ENCODE data around the gene PCDHGA11. TPM values are rescaled to one million over a fixed set of nuclear protein-coding genes. Genes with fewer than 3 reads are reported as not detected.

Gene PCDHGA11
- polyA plus RNA-seq, 4 donors, result 0.81 to 1.0 TPM; not detected in 2

DNA sequence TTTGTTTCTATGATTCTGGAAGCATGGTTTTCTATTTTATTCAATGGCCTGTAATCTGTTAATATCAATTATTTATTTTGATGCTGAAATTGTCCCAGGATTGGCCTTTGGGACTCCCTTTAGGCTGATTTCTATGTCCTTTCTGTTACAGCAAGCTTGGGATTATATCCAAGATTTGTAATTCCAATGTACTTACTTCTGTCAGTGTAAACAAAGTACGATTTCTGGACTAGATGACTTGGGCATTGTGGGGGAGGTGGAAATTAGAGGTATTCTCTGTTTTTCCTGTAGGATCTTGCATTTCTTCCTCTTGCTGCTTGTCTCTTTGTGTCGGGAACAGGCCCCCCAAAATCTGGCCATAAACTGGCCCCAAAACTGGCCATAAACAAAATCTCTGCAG, 13.2 kb downstream of the PCDHGA11 start:
- 64 to 75% (median 71%) methylated on average over 2 of the region's 2 CpGs for WGBS, 3 donors

DNA sequence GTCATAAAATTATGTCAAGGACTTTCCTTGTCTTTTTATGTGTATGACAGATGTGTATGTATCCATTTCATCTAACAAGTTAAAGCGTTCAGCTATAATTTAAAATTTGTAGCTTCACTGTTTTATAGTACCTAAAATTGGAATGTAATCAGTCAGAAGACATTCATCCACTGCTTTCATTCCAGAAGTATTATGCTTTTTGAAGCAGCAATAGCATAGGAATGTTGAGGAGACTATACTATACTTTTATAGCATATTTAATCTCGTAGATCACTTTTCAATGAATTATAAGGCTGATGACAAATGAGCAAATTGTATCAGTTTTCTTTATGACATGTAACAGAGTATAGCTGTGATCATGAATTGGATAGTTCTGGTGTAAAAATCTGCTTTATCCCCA, 16.4 kb downstream of the PCDHGA11 start:
- no peak overlapping the region for H3K27ac ChIP-seq (ENCODE audit: low read depth in 1 of 3, low read length in 2 of 3)
- H3K4me3 ChIP-seq (ENCODE audit: low read depth in 1 of 3, low read length in 3 of 3), result no peak overlapping the region
- H3K36me3 ChIP-seq (ENCODE audit: control insufficient read depth in 3 of 3, insufficient read depth in 2 of 3, low read depth in 1 of 3, low read length in 3 of 3), result no peaks in the 10 kb centered on the region
- peaks cover 0 to 6% (median 2%) of the 10 kb centered on the region in 3 donors for H3K27me3 ChIP-seq (ENCODE audit: control insufficient read depth in 3 of 3, insufficient read depth in 3 of 3, low read length in 3 of 3)
- no peak for FAIRE-seq
- peaks cover 0 to 53% of the 10 kb centered on the region in 2 donors for H3K9me3 ChIP-seq (ENCODE audit: control insufficient read depth in 2 of 2, insufficient read depth in 1 of 2, low read depth in 1 of 2, low read length in 1 of 2)
- 85 to 87% (median 87%) methylated on average over 2 of the region's 2 CpGs for WGBS, 3 donors
- DNase-seq, result no peak
- H3K4me1 ChIP-seq (ENCODE audit: control insufficient read depth in 3 of 3, insufficient read depth in 2 of 3, low read depth in 1 of 3, low read length in 2 of 3), result no peaks in the 10 kb centered on the region

More for the DNA sequence above, 13.2 kb downstream of the PCDHGA11 start:
- no peak for FAIRE-seq
- Histone ChIP-seq H3K4me3 (ENCODE audit: low read depth in 1 of 3, low read length in 3 of 3) (no peak overlapping the region), H3K4me1 (ENCODE audit: control insufficient read depth in 3 of 3, insufficient read depth in 2 of 3, low read depth in 1 of 3, low read length in 2 of 3) (no peaks in the 10 kb centered on the region), H3K27ac (ENCODE audit: low read depth in 1 of 3, low read length in 2 of 3) (no peak overlapping the region), H3K9me3 (ENCODE audit: control insufficient read depth in 2 of 2, insufficient read depth in 1 of 2, low read depth in 1 of 2, low read length in 1 of 2) (peaks cover 0 to 45% of the 10 kb centered on the region in 2 donors), H3K36me3 (ENCODE audit: control insufficient read depth in 3 of 3, insufficient read depth in 2 of 3, low read depth in 1 of 3, low read length in 3 of 3) (no peaks in the 10 kb centered on the region), H3K27me3 (ENCODE audit: control insufficient read depth in 3 of 3, insufficient read depth in 3 of 3, low read length in 3 of 3) (peaks cover 0 to 26% (median 8%) of the 10 kb centered on the region in 3 donors)
- no peak for DNase-seq

DNA sequence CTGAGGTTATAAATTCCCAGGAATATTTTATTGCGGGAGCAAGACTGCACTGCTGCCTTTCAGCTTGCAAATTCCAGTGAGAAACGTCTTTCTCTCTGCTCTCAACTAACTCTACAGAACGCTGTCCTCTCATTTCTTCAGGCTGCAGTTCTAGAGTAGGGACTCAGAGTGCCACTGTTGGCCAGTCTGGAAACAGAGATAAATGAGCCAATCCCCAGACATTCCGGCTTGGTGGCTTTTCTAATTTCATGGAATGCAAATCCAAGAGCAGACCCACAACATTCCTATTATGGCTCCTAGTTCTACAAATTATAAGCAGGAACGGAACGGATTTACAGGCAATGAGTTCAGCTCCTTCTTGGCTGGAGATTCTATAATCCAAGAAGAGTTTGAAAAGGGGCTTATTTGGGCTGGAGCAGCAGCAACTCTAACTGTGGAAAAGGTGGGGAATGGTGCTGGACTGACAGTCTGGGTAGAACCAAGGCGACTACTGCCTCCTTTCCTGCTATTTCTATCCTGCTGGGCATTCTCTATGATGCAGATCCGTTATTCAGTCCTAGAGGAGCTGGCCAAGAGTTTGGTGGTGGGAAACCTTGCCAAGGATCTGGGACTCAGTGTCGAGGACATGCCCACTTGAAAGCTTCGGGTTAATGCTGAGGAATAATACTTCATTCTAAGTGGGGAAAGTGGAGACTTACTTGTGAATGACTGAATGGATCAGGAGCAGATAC, 18.7 kb downstream of the PCDHGA11 start:
- H3K27ac ChIP-seq (ENCODE audit: low read depth in 1 of 3, low read length in 2 of 3), result no peak overlapping the region
- H3K9me3 ChIP-seq (ENCODE audit: control insufficient read depth in 2 of 2, insufficient read depth in 1 of 2, low read depth in 1 of 2, low read length in 1 of 2), result peaks cover 0 to 39% of the 10 kb centered on the region in 2 donors
- peaks cover 0 to 2% (median 0%) of the 10 kb centered on the region in 3 donors for H3K27me3 ChIP-seq (ENCODE audit: control insufficient read depth in 3 of 3, insufficient read depth in 3 of 3, low read length in 3 of 3)
- 64 to 70% (median 68%) methylated on average over 10 of the region's 10 CpGs for WGBS, 3 donors
- H3K36me3 ChIP-seq (ENCODE audit: control insufficient read depth in 3 of 3, insufficient read depth in 2 of 3, low read depth in 1 of 3, low read length in 3 of 3), result no peaks in the 10 kb centered on the region
- no peak for FAIRE-seq
- no peaks in the 10 kb centered on the region for H3K4me1 ChIP-seq (ENCODE audit: control insufficient read depth in 3 of 3, insufficient read depth in 2 of 3, low read depth in 1 of 3, low read length in 2 of 3)
- H3K4me3 ChIP-seq (ENCODE audit: low read depth in 1 of 3, low read length in 3 of 3), result no peak overlapping the region
- no peak for DNase-seq

DNA sequence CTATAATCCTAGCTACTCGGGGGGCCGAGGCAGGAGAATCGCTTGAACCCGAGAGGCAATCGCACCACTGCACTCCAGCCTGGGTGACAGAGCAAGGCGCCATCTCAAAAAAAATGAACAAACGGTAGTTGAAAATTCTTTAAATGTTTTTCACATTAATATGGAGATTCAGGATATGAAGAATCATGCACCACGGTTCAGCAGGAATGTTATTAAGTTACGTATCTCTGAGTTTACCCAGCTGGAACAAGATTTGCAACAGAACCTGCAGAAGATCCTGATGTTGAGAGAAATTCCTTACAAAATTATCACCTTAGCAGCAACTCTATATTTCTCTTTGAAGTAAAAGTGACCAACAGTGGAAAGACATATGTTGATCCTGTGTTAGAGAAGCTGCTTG, 19.5 kb downstream of the PCDHGA11 start:
- H3K27me3 ChIP-seq (ENCODE audit: control insufficient read depth in 3 of 3, insufficient read depth in 3 of 3, low read length in 3 of 3), result peaks cover 0 to 2% (median 0%) of the 10 kb centered on the region in 3 donors
- 90 to 93% (median 90%) methylated on average over 9 of the region's 9 CpGs for WGBS, 3 donors
- peaks cover 0 to 39% of the 10 kb centered on the region in 2 donors for H3K9me3 ChIP-seq (ENCODE audit: control insufficient read depth in 2 of 2, insufficient read depth in 1 of 2, low read depth in 1 of 2, low read length in 1 of 2)
- H3K27ac ChIP-seq (ENCODE audit: low read depth in 1 of 3, low read length in 2 of 3), result no peak overlapping the region
- H3K36me3 ChIP-seq (ENCODE audit: control insufficient read depth in 3 of 3, insufficient read depth in 2 of 3, low read depth in 1 of 3, low read length in 3 of 3), result no peaks in the 10 kb centered on the region
- H3K4me1 ChIP-seq (ENCODE audit: control insufficient read depth in 3 of 3, insufficient read depth in 2 of 3, low read depth in 1 of 3, low read length in 2 of 3), result no peaks in the 10 kb centered on the region
- no peak overlapping the region for H3K4me3 ChIP-seq (ENCODE audit: low read depth in 1 of 3, low read length in 3 of 3)
- FAIRE-seq, result no peak
- DNase-seq, result no peak

DNA sequence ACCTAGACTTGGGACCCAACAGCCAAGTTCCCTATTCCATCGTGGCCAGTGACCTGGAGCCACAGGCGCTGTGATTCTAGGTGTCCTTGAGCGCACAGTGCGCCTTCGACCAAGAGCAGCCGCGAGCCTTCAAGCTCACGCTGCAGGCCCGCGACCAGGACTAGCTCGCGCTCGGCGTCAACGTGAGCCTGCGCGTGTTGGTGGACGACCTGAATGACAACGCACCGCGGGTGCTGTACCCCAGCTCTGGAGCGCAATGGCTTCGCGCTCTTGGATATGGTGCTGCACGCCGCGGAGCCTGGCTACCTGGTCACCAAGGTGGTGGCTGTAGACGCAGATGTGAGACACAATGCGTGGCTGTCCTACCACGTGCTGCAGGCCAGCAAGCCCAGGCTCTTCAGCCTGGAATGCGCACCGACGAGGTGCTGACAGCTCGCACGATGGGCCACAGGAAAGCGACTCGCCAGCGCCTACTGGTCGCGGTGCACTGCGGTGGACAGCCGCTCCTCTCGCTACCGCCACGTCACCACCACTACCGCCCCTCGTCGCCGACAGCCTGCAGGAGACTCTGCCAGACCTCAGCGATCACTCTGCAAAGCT, 20.8 kb downstream of the PCDHGA11 start:
- DNase-seq (no peak), FAIRE-seq (no peak)
- no peak overlapping the region for H3K4me3 ChIP-seq (ENCODE audit: low read depth in 1 of 3, low read length in 3 of 3)
- no peaks in the 10 kb centered on the region for H3K4me1 ChIP-seq (ENCODE audit: control insufficient read depth in 3 of 3, insufficient read depth in 2 of 3, low read depth in 1 of 3, low read length in 2 of 3)
- no peaks in the 10 kb centered on the region for H3K36me3 ChIP-seq (ENCODE audit: control insufficient read depth in 3 of 3, insufficient read depth in 2 of 3, low read depth in 1 of 3, low read length in 3 of 3)
- 50 to 68% (median 68%) methylated on average over 50 of the region's 50 CpGs for WGBS, 3 donors
- H3K9me3 ChIP-seq (ENCODE audit: control insufficient read depth in 2 of 2, insufficient read depth in 1 of 2, low read depth in 1 of 2, low read length in 1 of 2), result peaks cover 0 to 39% of the 10 kb centered on the region in 2 donors
- no peak overlapping the region for H3K27ac ChIP-seq (ENCODE audit: low read depth in 1 of 3, low read length in 2 of 3)
- H3K27me3 ChIP-seq (ENCODE audit: control insufficient read depth in 3 of 3, insufficient read depth in 3 of 3, low read length in 3 of 3), result peaks cover 0 to 2% (median 0%) of the 10 kb centered on the region in 3 donors

DNA sequence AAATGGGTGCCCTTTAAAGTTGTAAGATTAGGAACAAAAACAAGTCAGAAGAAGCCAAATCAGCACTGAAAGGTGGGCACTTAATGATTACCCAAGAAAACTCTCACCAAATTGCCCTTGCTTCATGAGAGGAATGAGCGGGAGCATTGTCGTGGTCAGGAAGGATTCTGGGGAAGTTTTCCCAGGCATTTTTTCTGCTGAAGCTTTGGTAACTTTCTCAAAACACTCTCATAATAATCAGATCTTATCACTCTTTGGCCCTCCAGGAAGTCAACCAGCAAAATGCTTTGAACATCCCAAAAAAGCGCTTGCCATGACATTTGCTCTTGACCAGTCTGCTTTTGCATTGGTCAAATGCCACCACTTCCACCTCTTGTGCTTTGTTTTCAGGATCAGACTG, 44.5 kb downstream of the PCDHGA11 start:
- H3K4me1 ChIP-seq (ENCODE audit: control insufficient read depth in 3 of 3, insufficient read depth in 2 of 3, low read depth in 1 of 3, low read length in 2 of 3), result no peaks in the 10 kb centered on the region
- peaks cover 0 to 2% (median 0%) of the 10 kb centered on the region in 3 donors for H3K36me3 ChIP-seq (ENCODE audit: control insufficient read depth in 3 of 3, insufficient read depth in 2 of 3, low read depth in 1 of 3, low read length in 3 of 3)
- H3K27ac ChIP-seq (ENCODE audit: low read depth in 1 of 3, low read length in 2 of 3), result no peak overlapping the region
- DNase-seq (no peak), FAIRE-seq (no peak)
- H3K9me3 ChIP-seq (ENCODE audit: control insufficient read depth in 2 of 2, insufficient read depth in 1 of 2, low read depth in 1 of 2, low read length in 1 of 2), result peaks cover 0 to 2% of the 10 kb centered on the region in 2 donors
- no peaks in the 10 kb centered on the region for H3K27me3 ChIP-seq (ENCODE audit: control insufficient read depth in 3 of 3, insufficient read depth in 3 of 3, low read length in 3 of 3)
- H3K4me3 ChIP-seq (ENCODE audit: low read depth in 1 of 3, low read length in 3 of 3), result no peak overlapping the region
- WGBS, 3 donors, result 92 to 94% (median 94%) methylated on average over 3 of the region's 3 CpGs

Other genes with a start within 250 kb of the PCDHGA11 start
- gene PCDHB7, start 248.4 kb upstream of the PCDHGA11 start, polyA plus RNA-seq, result 1 to 10 TPM in 1 of 4 donors, under 1 TPM in 2, not detected in 1; 0.27 to 1.1 (median 0.36) TPM
- gene PCDHB8, start 243.3 kb upstream of the PCDHGA11 start, polyA plus RNA-seq, result under 1 TPM in 2 of 4 donors, not detected in 2; 0.18 to 0.49 TPM
- gene PCDHB16, start 238.7 kb upstream of the PCDHGA11 start, polyA plus RNA-seq, result under 1 TPM in 2 of 4 donors, not detected in 2; 0.37 to 0.65 TPM
- under 1 TPM in 2 of 4 donors, not detected in 2; 0.34 to 0.44 TPM for gene PCDHB9, start 233.9 kb upstream of the PCDHGA11 start, polyA plus RNA-seq
- gene PCDHB10, start 228.7 kb upstream of the PCDHGA11 start, polyA plus RNA-seq, result 1 to 10 TPM in 2 of 4 donors, not detected in 2; 1.1 to 1.3 TPM
- under 1 TPM in 2 of 4 donors, not detected in 2; 0.27 to 0.65 TPM for gene PCDHB11, start 221.4 kb upstream of the PCDHGA11 start, polyA plus RNA-seq
- under 1 TPM in 2 of 4 donors, not detected in 2; 0.46 to 0.71 TPM for gene PCDHB12, start 212.3 kb upstream of the PCDHGA11 start, polyA plus RNA-seq
- gene PCDHB13, start 207.1 kb upstream of the PCDHGA11 start, polyA plus RNA-seq, result under 1 TPM in 2 of 4 donors, not detected in 2; 0.49 to 0.71 TPM
- gene PCDHB14, start 197.7 kb upstream of the PCDHGA11 start, polyA plus RNA-seq, result 1 to 10 TPM in 1 of 4 donors, under 1 TPM in 1, not detected in 2; 0.81 to 1.5 TPM
- 1 to 10 TPM in 2 of 4 donors, under 1 TPM in 2; 0.22 to 1.7 (median 0.65) TPM for gene PCDHB15, start 175.7 kb upstream of the PCDHGA11 start, polyA plus RNA-seq
- under 1 TPM in 3 of 4 donors, not detected in 1; 0.12 to 0.45 (median 0.15) TPM for gene SLC25A2, start 117.0 kb upstream of the PCDHGA11 start, polyA plus RNA-seq
- gene TAF7, start 100.3 kb upstream of the PCDHGA11 start, polyA plus RNA-seq, result 10 to 100 TPM; 58.8 to 91.9 (median 66.1) TPM
- gene PCDHGA1, start 90.5 kb upstream of the PCDHGA11 start, polyA plus RNA-seq, result under 1 TPM in 3 of 4 donors, not detected in 1; 0.10 to 0.27 (median 0.13) TPM
- gene PCDHGA2, start 82.3 kb upstream of the PCDHGA11 start, polyA plus RNA-seq, result under 1 TPM in 3 of 4 donors, not detected in 1; 0.27 to 0.81 (median 0.64) TPM
- gene PCDHGA3, start 77.2 kb upstream of the PCDHGA11 start, polyA plus RNA-seq, result under 1 TPM in 2 of 4 donors, not detected in 2; 0.24 to 0.49 TPM
- under 1 TPM in 2 of 4 donors, not detected in 2; 0.19 to 0.21 TPM for gene PCDHGB1, start 71.0 kb upstream of the PCDHGA11 start, polyA plus RNA-seq
- gene PCDHGA4, start 66.0 kb upstream of the PCDHGA11 start, polyA plus RNA-seq, result under 1 TPM in 2 of 4 donors, not detected in 2; 0.31 to 0.43 TPM
- gene PCDHGB2, start 61.1 kb upstream of the PCDHGA11 start, polyA plus RNA-seq, result under 1 TPM in 2 of 4 donors, not detected in 2; 0.37 to 0.68 TPM
- under 1 TPM in 2 of 4 donors, not detected in 2; 0.43 to 0.68 TPM for gene PCDHGA5, start 56.9 kb upstream of the PCDHGA11 start, polyA plus RNA-seq
- gene PCDHGB3, start 50.8 kb upstream of the PCDHGA11 start, polyA plus RNA-seq, result under 1 TPM in 2 of 4 donors, not detected in 2; 0.31 to 0.43 TPM
- gene PCDHGA6, start 47.2 kb upstream of the PCDHGA11 start, polyA plus RNA-seq, result 1 to 10 TPM in 1 of 4 donors, under 1 TPM in 1, not detected in 2; 0.72 to 1.0 TPM
- gene PCDHGA7, start 38.3 kb upstream of the PCDHGA11 start, polyA plus RNA-seq, result under 1 TPM in 2 of 4 donors, not detected in 2; 0.30 to 0.32 TPM
- gene PCDHGB4, start 33.4 kb upstream of the PCDHGA11 start, polyA plus RNA-seq, result under 1 TPM in 2 of 4 donors, not detected in 2; 0.75 to 0.77 TPM
- gene PCDHGA8, start 28.4 kb upstream of the PCDHGA11 start, polyA plus RNA-seq, result under 1 TPM in 2 of 4 donors, not detected in 2; 0.10 to 0.15 TPM
- gene PCDHGB5, start 23.1 kb upstream of the PCDHGA11 start, polyA plus RNA-seq, result 1 to 10 TPM in 2 of 4 donors, under 1 TPM in 1, not detected in 1; 0.27 to 1.6 (median 1.2) TPM
- 1 to 10 TPM in 1 of 4 donors, under 1 TPM in 1, not detected in 2; 0.75 to 1.0 TPM for gene PCDHGA9, start 18.3 kb upstream of the PCDHGA11 start, polyA plus RNA-seq
- gene PCDHGB6, start 13.0 kb upstream of the PCDHGA11 start, polyA plus RNA-seq, result 1 to 10 TPM in 2 of 4 donors, not detected in 2; 1.3 to 1.4 TPM
- gene PCDHGA10, start 8.1 kb upstream of the PCDHGA11 start, polyA plus RNA-seq, result 1 to 10 TPM in 2 of 4 donors, under 1 TPM in 1, not detected in 1; 0.27 to 2.2 (median 1.2) TPM
- 1 to 10 TPM in 2 of 4 donors, not detected in 2; 1.8 to 2.8 TPM for gene PCDHGB7, start 3.4 kb upstream of the PCDHGA11 start, polyA plus RNA-seq
- 1 to 10 TPM in 1 of 4 donors, under 1 TPM in 2, not detected in 1; 0.41 to 1.5 (median 0.54) TPM for gene PCDHGA12, start 9.5 kb downstream of the PCDHGA11 start, polyA plus RNA-seq
- gene PCDHGC3, start 54.9 kb downstream of the PCDHGA11 start, polyA plus RNA-seq, result 10 to 100 TPM in 2 of 4 donors, 1 to 10 TPM in 2; 2.5 to 33.3 (median 8.9) TPM
- under 1 TPM in 2 of 4 donors, not detected in 2; 0.34 TPM for gene PCDHGC4, start 64.0 kb downstream of the PCDHGA11 start, polyA plus RNA-seq
- under 1 TPM in 2 of 4 donors, not detected in 2; 0.07 to 0.18 TPM for gene PCDHGC5, start 68.0 kb downstream of the PCDHGA11 start, polyA plus RNA-seq
- gene DIAPH1, start 197.9 kb downstream of the PCDHGA11 start, polyA plus RNA-seq, result 10 to 100 TPM; 58.4 to 97.3 (median 90.6) TPM
- 10 to 100 TPM; 39.0 to 65.0 (median 49.6) TPM for gene HDAC3, start 215.8 kb downstream of the PCDHGA11 start, polyA plus RNA-seq
- 1 to 10 TPM; 1.9 to 5.4 (median 3.8) TPM for gene RELL2, start 215.9 kb downstream of the PCDHGA11 start, polyA plus RNA-seq
- 10 to 100 TPM in 3 of 4 donors, 1 to 10 TPM in 1; 8.3 to 22.0 (median 13.6) TPM for gene FCHSD1, start 230.4 kb downstream of the PCDHGA11 start, polyA plus RNA-seq